HG03520 (cell line): Measurements from ENCODE around the gene UGT1A6.

Experiments used
- ATAC-seq: cut with Tn5 transposase; IDR thresholded peaks from one replicate; pipeline ENCODE4 v1.9.1; 2021; ENCODE audit warnings: mild to moderate bottlenecking, moderate library complexity; ENCODE audit not compliant: unreplicated experiment

The UGT1A6 gene

GRCh38 chr2:233798335-233799086, 105.8 kb downstream of the UGT1A6 start:
- ATAC-seq: no peak

DNA sequence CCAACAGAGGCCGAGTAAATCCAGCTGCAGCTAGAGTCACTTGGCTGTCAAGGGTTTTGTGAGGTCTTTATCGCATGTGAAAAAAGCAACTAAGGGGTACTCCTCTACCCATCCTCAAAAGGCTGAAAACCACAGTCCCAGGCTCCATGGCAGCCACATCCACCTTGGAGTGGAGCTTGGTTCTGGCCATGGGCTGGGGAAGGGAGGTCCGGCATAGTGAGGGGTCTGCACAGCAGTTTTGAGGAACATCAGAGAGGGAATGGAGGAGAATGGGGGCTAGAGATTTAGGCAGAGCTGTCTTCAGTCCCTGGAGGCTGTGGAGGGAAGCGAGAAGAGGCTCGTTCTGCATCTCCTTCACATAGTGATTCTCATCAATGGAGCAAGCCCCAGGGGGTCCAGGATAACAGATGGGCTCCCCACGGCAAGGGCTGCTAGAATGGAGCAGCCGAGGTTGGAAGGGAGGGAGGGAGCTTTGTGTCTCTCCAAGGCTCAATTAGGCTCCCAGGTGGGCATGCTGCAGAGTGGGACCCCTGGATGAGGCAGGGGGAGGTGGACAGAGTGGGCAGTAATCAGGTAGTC, 106.5 kb downstream of the UGT1A6 start:
- ATAC-seq: no peak

GRCh38 chr2:233799716-233800115, 107.0 kb downstream of the UGT1A6 start:
- ATAC-seq: no peak

GRCh38 chr2:233800208-233800607, 107.5 kb downstream of the UGT1A6 start:
- ATAC-seq: no peak

DNA sequence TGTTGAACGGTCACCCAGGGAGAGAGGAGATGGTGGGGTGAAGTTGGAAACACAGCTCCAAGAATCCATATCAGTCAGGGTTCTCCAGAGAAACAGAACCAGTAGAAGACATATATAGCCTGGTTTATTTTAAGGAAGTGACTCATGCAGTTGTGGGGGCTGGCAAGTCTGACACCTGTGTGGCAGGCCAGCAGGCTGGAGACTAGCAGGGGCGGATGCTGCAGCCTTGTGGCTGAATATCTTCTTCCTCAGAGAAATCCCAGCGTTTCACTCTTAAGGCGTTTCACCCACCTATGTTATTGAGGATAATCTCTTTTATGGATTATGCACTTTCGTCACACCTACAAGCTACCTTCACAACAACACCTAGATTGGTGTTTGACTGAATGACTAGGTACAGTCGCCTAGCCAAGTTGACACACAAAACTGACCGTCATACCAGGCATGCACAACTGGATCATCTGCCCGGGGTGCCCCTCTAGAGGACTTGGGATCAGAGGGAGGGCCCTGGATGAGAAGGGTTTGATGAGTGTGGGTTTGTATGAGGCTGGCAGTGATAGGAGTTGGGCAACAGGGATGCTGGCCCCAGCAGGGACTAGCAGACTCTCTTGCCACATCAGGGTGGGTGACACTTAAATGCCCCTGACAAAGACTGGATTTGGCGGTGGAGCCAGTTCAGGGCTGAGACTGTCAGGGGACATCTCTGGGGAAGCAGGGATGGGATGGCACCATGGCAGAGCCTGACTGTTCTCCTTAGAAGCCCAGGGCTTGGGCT, 108.9 kb downstream of the UGT1A6 start:
- no peak for ATAC-seq

DNA sequence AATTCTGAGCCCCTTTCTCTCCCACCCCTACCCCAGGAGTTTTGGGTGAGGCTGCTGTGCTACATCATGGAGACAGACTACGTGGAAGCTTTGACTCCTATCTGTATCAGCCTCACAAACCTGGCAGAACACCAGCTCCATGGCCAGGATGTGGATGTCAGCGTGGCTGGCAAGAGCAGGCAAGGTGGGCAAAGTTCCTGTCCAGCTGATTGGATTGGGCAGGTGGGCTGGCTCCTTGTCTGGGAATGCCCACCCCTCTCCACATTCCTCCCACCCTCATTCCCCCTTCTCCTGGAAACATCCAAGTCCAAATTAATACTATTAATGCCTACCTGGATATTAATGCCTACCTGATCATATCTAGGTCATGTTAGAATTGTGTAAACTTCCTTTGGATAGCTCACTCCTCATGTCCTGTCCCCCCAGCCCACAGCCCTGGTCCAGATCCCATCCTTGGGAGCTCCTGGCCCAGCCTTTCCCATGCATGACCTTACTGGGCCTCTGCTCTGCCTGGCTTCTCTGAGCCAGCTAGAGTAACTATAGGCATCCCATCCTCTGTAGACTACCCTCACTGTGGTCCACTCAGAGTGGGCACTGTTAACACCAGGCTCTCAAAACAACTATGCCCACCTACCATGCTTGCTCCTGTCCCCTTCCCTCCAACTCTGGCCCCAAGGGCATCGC, 109.6 kb downstream of the UGT1A6 start:
- ATAC-seq: no peak

DNA sequence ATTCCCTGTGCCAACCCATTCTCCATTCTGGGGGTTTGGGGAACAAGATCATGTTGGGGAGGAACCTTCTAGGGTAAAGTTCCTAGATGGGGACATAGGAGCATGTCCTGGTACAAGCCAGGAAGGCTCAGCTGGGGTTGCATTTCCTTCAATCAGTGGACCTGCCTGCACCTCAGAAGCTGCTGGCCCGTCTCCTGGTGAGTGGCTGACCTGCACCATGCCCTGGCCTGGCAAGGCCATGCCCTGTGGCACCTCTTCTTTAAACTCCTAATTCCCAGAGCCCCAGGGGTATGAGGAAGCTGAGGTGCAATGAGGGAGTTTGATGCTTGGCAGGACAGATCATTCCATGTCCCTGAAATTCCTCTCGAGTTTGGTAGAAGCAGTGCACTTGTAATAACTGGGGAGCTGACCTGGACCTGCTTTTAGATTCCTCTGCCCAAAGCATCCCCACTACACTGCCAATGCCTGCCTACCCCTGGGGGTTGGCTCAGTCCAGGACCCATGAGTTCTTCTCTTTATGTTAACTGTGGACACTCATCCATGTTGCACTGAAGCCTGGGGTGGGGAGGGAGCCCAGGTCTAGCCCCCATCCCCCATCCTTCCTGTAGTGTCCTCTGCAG, 110.7 kb downstream of the UGT1A6 start:
- ATAC-seq: no peak

- ATAC-seq: no peak
Measured at GRCh38 chr2:233803994-233804393, 111.3 kb downstream of the UGT1A6 start.

DNA sequence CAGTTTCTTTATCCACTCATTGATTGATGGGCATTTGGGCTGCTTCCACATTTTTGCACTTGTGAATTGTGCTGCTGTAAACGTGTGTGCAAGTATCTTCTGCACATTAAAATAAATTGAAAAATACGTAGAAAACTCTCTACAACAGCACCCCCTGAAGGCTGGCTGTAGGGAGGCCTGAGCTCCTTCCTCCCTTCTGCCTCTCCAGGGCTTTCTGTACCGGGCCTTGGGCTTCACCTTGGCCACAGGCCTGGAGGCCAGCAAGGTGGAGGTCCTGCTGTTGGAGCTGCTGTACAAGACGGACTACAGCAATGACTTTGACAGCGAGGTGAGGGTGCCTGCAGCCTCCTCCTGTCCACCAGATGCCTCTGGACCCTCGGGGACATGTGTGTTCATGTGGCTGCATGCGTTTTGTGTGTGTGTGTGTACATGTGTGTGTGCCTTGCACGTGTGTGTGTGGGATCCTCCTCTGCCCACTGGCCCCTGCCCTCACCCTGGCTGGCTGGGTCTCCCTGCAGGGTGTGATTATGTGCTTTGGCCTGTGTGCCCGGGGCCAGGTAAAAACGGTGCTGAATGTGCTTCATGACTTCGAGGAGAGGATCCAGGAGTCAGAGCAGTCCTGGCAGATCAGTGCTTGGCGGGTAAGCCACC, 114.7 kb downstream of the UGT1A6 start:
- ATAC-seq: no peak

GRCh38 chr2:233807966-233808935, 115.6 kb downstream of the UGT1A6 start:
- no peak for ATAC-seq

DNA sequence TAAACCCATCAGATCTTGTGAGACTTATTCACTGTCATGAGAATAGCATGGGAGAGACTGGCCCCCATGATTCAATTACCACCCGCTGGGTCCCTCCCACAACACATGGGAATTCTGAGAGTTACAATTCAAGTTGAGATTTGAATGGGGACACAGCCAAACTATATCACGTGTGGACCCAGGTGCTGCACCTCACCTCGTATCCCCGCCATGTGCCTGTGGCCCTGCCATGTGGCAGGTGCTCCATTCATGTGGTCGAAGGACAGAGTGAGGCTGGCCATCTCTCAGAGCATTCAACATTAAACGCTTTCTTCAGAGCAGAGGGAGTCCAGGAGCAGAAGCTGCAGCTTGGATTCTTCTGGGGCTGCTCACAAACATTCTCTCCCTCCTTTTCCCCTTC, 117.7 kb downstream of the UGT1A6 start:
- ATAC-seq: no peak

DNA sequence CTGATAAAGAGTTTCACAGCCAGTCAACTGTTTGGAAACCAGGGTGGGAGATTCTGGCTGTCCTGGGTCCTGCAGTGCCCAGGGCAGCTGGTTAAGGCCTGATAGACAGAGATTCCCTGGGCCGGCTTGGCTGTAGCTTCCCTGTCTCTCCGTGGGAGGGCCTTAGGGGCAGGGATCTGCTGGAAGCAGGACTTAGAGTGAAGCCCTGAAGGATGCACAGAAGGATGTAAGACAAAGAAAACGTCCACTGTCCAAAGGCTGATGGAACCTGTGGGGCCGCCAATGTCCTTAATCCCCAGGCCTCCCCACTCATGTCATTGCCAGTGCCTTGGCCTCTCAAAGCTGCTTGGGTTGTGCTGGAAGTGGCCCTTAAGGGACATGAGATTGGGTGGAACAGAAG, 118.4 kb downstream of the UGT1A6 start:
- no peak for ATAC-seq

DNA sequence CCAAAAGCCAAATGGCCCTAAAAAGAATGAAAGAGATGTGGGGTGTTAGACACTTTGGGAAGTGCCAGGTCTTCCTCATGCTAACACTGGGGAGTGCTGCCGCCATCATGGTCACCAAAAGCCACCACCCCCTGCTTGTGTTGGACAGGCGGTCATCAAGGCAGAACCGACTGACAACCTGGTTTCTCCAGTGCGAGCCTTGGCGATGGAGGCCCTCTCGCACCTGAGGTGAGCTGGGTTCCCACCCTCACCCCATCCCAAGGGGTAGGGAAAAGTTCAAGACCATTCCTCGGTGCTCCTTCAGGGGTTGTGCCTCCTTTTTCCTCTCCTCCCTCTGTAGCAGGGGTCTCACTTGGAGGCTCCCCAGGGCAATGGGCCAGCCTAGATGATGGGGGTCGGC, 119.0 kb downstream of the UGT1A6 start:
- ATAC-seq: no peak

DNA sequence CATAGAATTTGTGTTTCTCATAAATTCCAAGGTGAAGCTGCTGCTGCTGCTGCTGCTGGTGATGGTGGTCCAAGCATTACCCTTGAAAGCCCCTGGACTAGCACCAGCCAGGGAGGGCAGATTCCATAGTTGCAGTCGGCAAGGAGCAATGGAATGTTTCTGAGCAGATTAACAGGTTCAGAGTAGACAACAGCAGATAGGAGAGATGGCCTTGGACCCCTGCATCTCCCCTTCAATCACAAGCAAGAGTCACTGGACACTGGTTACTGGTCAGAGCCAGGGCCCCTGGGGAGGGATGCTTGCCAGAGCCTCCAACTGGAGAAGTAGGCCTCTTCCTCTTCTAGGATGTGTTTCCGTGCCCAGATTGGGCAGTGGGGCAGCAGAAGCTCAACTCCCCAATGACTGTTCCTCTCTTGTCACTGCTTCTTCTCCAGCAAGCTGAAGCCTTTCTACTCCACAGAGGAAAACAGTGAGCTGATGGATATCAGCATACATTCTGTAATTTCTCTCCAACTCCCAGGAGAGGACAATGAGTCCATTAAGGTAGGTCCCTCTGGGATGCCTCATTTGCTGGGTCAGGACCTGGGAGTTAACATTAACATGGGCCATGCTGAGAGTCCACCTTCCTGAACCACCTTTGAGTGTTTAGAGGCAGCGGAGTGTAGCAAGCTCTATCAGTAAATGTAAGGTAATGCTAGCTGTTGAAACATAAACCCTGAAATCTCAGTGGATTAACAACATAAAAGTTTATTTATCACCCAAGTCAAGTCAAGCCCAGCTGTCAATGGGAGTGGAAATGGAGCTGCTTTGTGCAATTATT, 120.8 kb downstream of the UGT1A6 start:
- no peak for ATAC-seq

- no peak for ATAC-seq
Measured at GRCh38 chr2:233814056-233814835, 121.6 kb downstream of the UGT1A6 start.

GRCh38 chr2:233815861-233816260, 123.2 kb downstream of the UGT1A6 start:
- no peak for ATAC-seq

DNA sequence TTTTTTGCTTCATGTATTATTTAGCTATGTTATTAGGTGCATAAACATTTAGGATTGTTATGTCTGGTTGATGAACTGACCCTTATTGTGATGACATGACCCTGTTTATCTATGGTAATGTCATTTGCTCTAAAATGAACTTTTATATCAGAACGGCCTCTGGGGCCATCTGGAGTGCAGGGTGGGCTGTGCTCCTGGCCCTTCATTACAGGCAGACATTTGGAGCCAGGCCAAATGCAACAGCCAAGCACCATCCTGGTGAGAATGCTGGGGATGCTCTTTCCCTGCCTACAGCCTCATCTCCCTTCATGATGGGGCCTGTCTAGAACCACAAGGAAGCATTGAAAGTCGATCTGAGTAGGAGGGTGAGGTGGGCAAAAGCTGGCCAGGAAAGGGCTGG, 123.6 kb downstream of the UGT1A6 start:
- no peak for ATAC-seq

DNA sequence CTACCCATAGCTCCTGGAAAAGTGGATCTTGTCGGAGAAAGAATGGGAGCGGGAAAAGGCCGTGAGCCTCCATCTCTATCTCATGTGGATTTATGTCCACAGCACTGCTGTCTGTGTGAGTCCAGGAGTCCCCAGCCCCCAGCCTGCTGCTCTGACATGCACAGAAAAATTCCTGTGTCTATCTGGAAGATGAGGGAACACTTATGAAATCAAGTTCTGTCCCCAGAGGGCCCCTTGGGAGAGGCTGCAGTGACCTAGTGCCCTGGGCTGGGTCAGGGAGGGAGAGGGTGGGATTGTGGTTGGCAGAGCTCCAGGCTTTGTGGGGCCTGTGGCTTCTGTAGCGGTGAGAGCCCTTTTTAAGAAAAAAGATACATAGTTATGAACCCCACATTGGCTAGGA, 124.1 kb downstream of the UGT1A6 start:
- ATAC-seq: no peak
